Erythroblast (primary cell): ENCODE measurements around the gene SBF2.

Experiments used
- GATA1 ChIP-seq: IDR thresholded peaks from 2 replicates; pipeline ENCODE4 v1.6.1; 2011; ENCODE audit warnings: low read depth, mild to moderate bottlenecking, control low read depth, low read length, moderate library complexity
- POLR2A ChIP-seq: IDR thresholded peaks from 2 replicates; pipeline ENCODE4 v1.6.1; 2011; ENCODE audit warnings: mild to moderate bottlenecking, low read length

DNA sequence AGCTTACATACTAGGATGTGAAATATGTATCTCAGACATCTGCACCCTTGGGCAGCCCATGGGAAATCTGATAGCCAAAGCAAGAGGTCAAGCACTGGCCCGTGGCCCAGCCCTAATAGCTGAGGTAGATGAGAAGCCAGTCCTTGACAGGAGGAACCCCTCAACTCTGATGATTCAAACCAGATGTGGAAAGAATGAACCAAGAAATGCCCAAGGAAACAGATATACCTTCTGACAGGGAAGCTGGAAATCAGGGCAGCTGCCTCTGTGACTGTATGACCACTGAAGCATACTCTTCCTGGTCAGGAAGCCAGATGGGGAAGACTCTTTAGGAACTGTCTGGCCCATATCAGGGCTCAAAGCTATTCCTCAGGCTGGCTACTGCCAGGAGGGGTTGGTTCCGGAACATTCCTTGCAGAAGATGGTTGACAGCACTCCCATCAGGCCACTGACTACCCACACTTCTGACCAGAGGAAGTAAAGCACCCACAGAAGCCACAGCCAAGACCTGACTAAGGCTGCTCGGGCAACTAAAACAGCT, 506.0 kb downstream of the SBF2 start:
- TF ChIP-seq POLR2A: no peak
- TF ChIP-seq GATA1: no peak
